Measurements from ENCODE around the gene FAT2. TPM values are rescaled to one million over a fixed set of nuclear protein-coding genes. Genes with fewer than 3 reads are reported as not detected.

Gene FAT2
- total RNA-seq, 2 experiments from 2014 or later: not detected

- CTCF ChIA-PET (ENCODE audit: unreplicated experiment): interaction anchor here (0.6 kb wide), 1 partner anchor 541 kb away, joined by 3 read pairs; no protein-coding TSS in a partner anchor
- Histone ChIP-seq H4K20me1 (ENCODE audit: insufficient read depth, low read length) (no peaks in the 10 kb centered on the region), H3K9me2 (ENCODE audit: insufficient read depth, low read length) (no peaks in the 10 kb centered on the region)
These were observed 6.8 kb downstream of the FAT2 start for GRCh38 chr5:151584057-151584937.

GRCh38 chr5:151581812-151582583, 9.1 kb downstream of the FAT2 start:
- ChIA-PET POLR2A (no interaction called here), CTCF (ENCODE audit: unreplicated experiment) (no interaction called here)
- Histone ChIP-seq H3K27ac (ENCODE audit: low read depth, low read length, poor library complexity, severe bottlenecking) (no peak overlapping the region), H3K36me3 (ENCODE audit: insufficient read depth, low read length) (no peaks in the 10 kb centered on the region), H3K9me3 (ENCODE audit: low read length) (no peaks in the 10 kb centered on the region), H3K9me2 (ENCODE audit: insufficient read depth, low read length) (no peaks in the 10 kb centered on the region), H2AFZ (ENCODE audit: low read length) (no peak overlapping the region), H3K4me1 (ENCODE audit: insufficient read depth, low read length, poor library complexity, severe bottlenecking) (no peaks in the 10 kb centered on the region), H3K79me2 (ENCODE audit: insufficient read depth, low read depth, low read length) (no peaks in the 10 kb centered on the region), H3K4me2 (ENCODE audit: low read length) (no peak overlapping the region), H4K20me1 (ENCODE audit: insufficient read depth, low read length) (no peaks in the 10 kb centered on the region; the same call in 1 of the 2 replicates), H3K4me3 (ENCODE audit: low read depth, low read length, poor library complexity, severe bottlenecking) (no peak overlapping the region)
- no peak for TF ChIP-seq EZH2phosphoT487 (IDR thresholded peaks at IDR 0.05; ENCODE audit: borderline replicate concordance, low read depth, low read length)
- no peak for TF ChIP-seq CTCF (conservative IDR thresholded peaks at IDR 0.05; ENCODE audit: low read length)
- no TSS peak for BruUV-seq (replicated peaks)
- intact Hi-C loops (cut with micrococcal nuclease; ENCODE audit: unreplicated experiment): no loop called here
- no peak for DNase-seq (ENCODE audit: low spot score)

More at GRCh38 chr5:151584057-151584937, 6.8 kb downstream of the FAT2 start:
- no peaks in the 10 kb centered on the region for H3K4me1 ChIP-seq (ENCODE audit: insufficient read depth, low read length, poor library complexity, severe bottlenecking)
- no peaks in the 10 kb centered on the region for H3K9me3 ChIP-seq (ENCODE audit: low read length)
- no peak for TF ChIP-seq CTCF (conservative IDR thresholded peaks at IDR 0.05; ENCODE audit: low read length)
- no peak for TF ChIP-seq EZH2phosphoT487 (IDR thresholded peaks at IDR 0.05; ENCODE audit: borderline replicate concordance, low read depth, low read length)
- DNase-seq (ENCODE audit: low spot score): no peak
- POLR2A ChIA-PET: interaction anchor here (0.7 kb wide), 2 partner anchors 26 to 190 kb away, joined by 3 to 7 read pairs; no protein-coding TSS in a partner anchor
- no peaks in the 10 kb centered on the region for H3K36me3 ChIP-seq (ENCODE audit: insufficient read depth, low read length)
- intact Hi-C loops (cut with micrococcal nuclease; ENCODE audit: unreplicated experiment): no loop called here
- no peak overlapping the region for H3K27ac ChIP-seq (ENCODE audit: low read depth, low read length, poor library complexity, severe bottlenecking)
- no peak overlapping the region for H3K4me2 ChIP-seq (ENCODE audit: low read length)
- no peaks in the 10 kb centered on the region for H3K79me2 ChIP-seq (ENCODE audit: insufficient read depth, low read depth, low read length)
- no TSS peak for BruUV-seq (replicated peaks)
- H3K4me3 ChIP-seq (ENCODE audit: low read depth, low read length, poor library complexity, severe bottlenecking): no peak overlapping the region
- H2AFZ ChIP-seq (ENCODE audit: low read length): no peak overlapping the region

All from OCI-LY7 (cell line).